Trophoblast cell (in vitro differentiated cells and primary cell): ENCODE results near the gene ACY1.

Experiments used
- DNase-seq, 2 donors: peaks; one replicate each; pipeline ENCODE4 v3.0.0-alpha.2; 2016
- H2AFZ ChIP-seq: 2 replicates; pipeline ENCODE4 v1.6.1; 2013; ENCODE audit warnings: low read length, moderate library complexity, mild to moderate bottlenecking; ENCODE audit not compliant: insufficient read depth, poor library complexity
- H2AK5ac ChIP-seq: 2 replicates; pipeline ENCODE4 v1.6.1; 2013; ENCODE audit warnings: mild to moderate bottlenecking, low read length
- H2BK120ac ChIP-seq: 2 replicates; pipeline ENCODE4 v1.6.1; 2013; ENCODE audit warnings: low read length, mild to moderate bottlenecking, moderate library complexity; ENCODE audit not compliant: insufficient read depth, poor library complexity
- H2BK12ac ChIP-seq: 2 replicates; pipeline ENCODE4 v1.6.1; 2013; ENCODE audit warnings: mild to moderate bottlenecking, low read length, moderate library complexity
- H2BK5ac ChIP-seq: 2 replicates; pipeline ENCODE4 v1.6.1; 2013; ENCODE audit warnings: low read length, low read depth, moderate library complexity, mild to moderate bottlenecking; ENCODE audit not compliant: poor library complexity
- H3K14ac ChIP-seq: 2 replicates; pipeline ENCODE4 v1.6.1; 2013; ENCODE audit warnings: mild to moderate bottlenecking, low read length
- H3K18ac ChIP-seq: 2 replicates; pipeline ENCODE4 v1.6.1; 2013; ENCODE audit warnings: mild to moderate bottlenecking, low read length
- H3K23ac ChIP-seq: 2 replicates; pipeline ENCODE4 v1.6.1; 2013; ENCODE audit warnings: low read length
- H3K27ac ChIP-seq: 2 replicates; pipeline ENCODE4 v1.5.1; 2013; ENCODE audit warnings: low read depth, mild to moderate bottlenecking, inconsistent platforms, low read length, moderate library complexity
- H3K27me3 ChIP-seq: 2 replicates; pipeline ENCODE4 v1.6.1; 2013; ENCODE audit warnings: inconsistent platforms, mild to moderate bottlenecking, low read length, moderate library complexity; ENCODE audit not compliant: insufficient read depth
- H3K36me3 ChIP-seq, 2 experiments: 1 replicate in 1 of 2; 2 replicates in 1 of 2; pipeline ENCODE4 v1.6.1; 2013; ENCODE audit warnings: low read length in 2 of 2, mild to moderate bottlenecking in 2 of 2, moderate library complexity in 1 of 2; ENCODE audit not compliant: insufficient read depth in 2 of 2, control insufficient read depth in 1 of 2
- H3K4ac ChIP-seq: 2 replicates; pipeline ENCODE4 v1.6.1; 2013; ENCODE audit warnings: low read depth, mild to moderate bottlenecking, low read length, moderate library complexity
- H3K4me1 ChIP-seq, 2 experiments: 1 replicate in 1 of 2; 2 replicates in 1 of 2; pipeline ENCODE4 v1.6.1; 2013; ENCODE audit warnings: low read length in 2 of 2, mild to moderate bottlenecking in 2 of 2, moderate library complexity in 1 of 2; ENCODE audit not compliant: insufficient read depth in 2 of 2, control insufficient read depth in 1 of 2
- H3K4me2 ChIP-seq: 2 replicates; pipeline ENCODE4 v1.6.1; 2013; ENCODE audit warnings: inconsistent platforms, mild to moderate bottlenecking, low read length, moderate library complexity
- H3K4me3 ChIP-seq: 2 replicates; pipeline ENCODE4 v1.5.1; 2013; ENCODE audit warnings: mild to moderate bottlenecking, low read depth, low read length, inconsistent platforms
- H3K79me1 ChIP-seq: one replicate; pipeline ENCODE4 v1.6.1; 2013; ENCODE audit warnings: low read length
- H3K79me2 ChIP-seq: 2 replicates; pipeline ENCODE4 v1.6.1; 2013; ENCODE audit warnings: low read length, mild to moderate bottlenecking; ENCODE audit not compliant: control insufficient read depth, insufficient read depth, poor library complexity
- H3K9ac ChIP-seq: 2 replicates; pipeline ENCODE4 v1.6.1; 2013; ENCODE audit warnings: mild to moderate bottlenecking, low read length
- H3K9me3 ChIP-seq: 2 replicates; pipeline ENCODE4 v1.6.1; 2013; ENCODE audit warnings: low read depth, mild to moderate bottlenecking, control low read depth, inconsistent platforms, low read length; ENCODE audit not compliant: insufficient read depth
- H4K12ac ChIP-seq: 2 replicates; pipeline ENCODE4 v1.6.1; 2013; ENCODE audit warnings: low read depth, mild to moderate bottlenecking, low read length, moderate library complexity
- H4K8ac ChIP-seq: 2 replicates; pipeline ENCODE4 v1.6.1; 2013; ENCODE audit warnings: low read depth, mild to moderate bottlenecking, low read length, moderate library complexity
- H4K91ac ChIP-seq: one replicate; pipeline ENCODE4 v1.6.1; 2013; ENCODE audit warnings: low read depth, mild to moderate bottlenecking, low read length, moderate library complexity
- WGBS: extraction: QIAGEN DNeasy Blood & Tissue Kit; methylation state at CpG from one replicate; pipeline ENCODE4 v1.1.7; 2013; ENCODE audit warnings: missing lambda C conversion rate; ENCODE audit not compliant: insufficient read length, insufficient coverage; ENCODE audit errors: extremely low coverage; 5-methylcytosine and 5-hydroxymethylcytosine counted together

ACY1 gene

DNA sequence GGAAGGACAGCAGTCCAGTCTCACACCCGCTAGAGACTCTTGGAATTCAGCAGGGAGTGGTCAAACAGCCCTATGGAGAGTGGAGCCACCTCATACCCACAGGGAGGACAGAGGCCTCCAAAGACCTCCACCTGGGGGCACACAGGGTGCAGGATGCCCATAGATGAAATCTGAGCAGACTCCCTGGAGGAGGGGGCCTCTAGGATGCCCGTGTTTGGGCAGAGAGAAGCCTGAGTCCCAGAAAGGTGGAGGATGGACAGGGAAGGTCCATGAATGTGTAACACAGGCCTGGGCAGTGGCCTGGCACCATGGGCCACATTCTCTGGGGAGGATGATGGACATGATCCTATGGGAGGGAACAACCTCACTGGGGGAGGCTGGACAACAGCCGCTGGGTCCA is 51.3 kb downstream of the ACY1 start:
- H3K4me1 ChIP-seq: peaks cover 4 to 6% of the 10 kb centered on the region in 2 experiments
- H3K9me3 ChIP-seq: peaks cover 2% of the 10 kb centered on the region
- H3K79me1 ChIP-seq: no peaks in the 10 kb centered on the region
- H3K27me3 ChIP-seq: no peaks in the 10 kb centered on the region
- no peak overlapping the region for H3K14ac ChIP-seq
- no peaks in the 10 kb centered on the region for H3K79me2 ChIP-seq
- no peak overlapping the region for H4K91ac ChIP-seq
- no peak overlapping the region for H2AK5ac ChIP-seq
- WGBS: no CpG with 5 or more reads among the region's 3 CpGs
- no peak overlapping the region for H3K4ac ChIP-seq
- H3K27ac ChIP-seq: no peak overlapping the region
- no peak overlapping the region for H3K4me3 ChIP-seq
- H4K12ac ChIP-seq: no peak overlapping the region
- no peak overlapping the region for H3K4me2 ChIP-seq
- H2BK5ac ChIP-seq: no peak overlapping the region
- H3K18ac ChIP-seq: no peak overlapping the region
- H2AFZ ChIP-seq: no peak overlapping the region
- no peaks in the 10 kb centered on the region for H3K36me3 ChIP-seq
- no peak overlapping the region for H2BK12ac ChIP-seq
- H4K8ac ChIP-seq: no peak overlapping the region
- no peak overlapping the region for H3K23ac ChIP-seq
- H2BK120ac ChIP-seq: no peak overlapping the region
- no peak for DNase-seq
- H3K9ac ChIP-seq: no peak overlapping the region

DNA sequence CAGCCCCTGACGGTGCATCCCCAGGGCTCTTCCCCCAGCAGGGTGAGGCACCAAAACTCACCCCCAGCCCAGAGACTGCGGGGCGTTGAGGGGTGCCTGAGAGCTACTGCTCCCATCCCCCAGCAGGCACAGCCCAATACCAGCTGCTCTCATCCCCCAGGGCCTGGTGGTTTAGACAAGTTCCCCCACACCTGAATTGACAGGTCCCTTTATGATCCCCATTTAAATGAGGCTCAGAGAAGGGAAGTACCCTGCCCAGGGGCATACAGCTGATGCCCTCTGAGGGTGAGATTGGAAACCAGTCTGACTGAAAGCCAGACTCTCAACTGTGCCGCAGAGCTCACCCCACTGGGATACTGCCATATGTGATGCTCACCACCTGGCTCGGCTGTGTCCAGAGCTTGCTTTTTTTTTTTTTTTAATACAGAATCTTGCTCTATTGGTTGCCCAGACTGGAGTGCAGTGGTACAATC is 52.9 kb downstream of the ACY1 start:
- Histone ChIP-seq H3K23ac (no peak overlapping the region), H2AFZ (no peak overlapping the region), H3K14ac (no peak overlapping the region), H3K9ac (no peak overlapping the region), H3K18ac (no peak overlapping the region), H4K91ac (no peak overlapping the region), H3K79me1 (no peaks in the 10 kb centered on the region), H4K8ac (no peak overlapping the region), H2BK12ac (no peak overlapping the region), H3K27ac (no peak overlapping the region), H2BK120ac (no peak overlapping the region), H3K36me3 (no peaks in the 10 kb centered on the region), H3K4ac (no peak overlapping the region), H3K27me3 (no peaks in the 10 kb centered on the region), H3K4me3 (no peak overlapping the region), H2AK5ac (no peak overlapping the region), H3K9me3 (peaks cover 2% of the 10 kb centered on the region), H3K4me2 (no peak overlapping the region), H3K79me2 (no peaks in the 10 kb centered on the region), H4K12ac (no peak overlapping the region), H3K4me1 (peaks cover 2 to 3% of the 10 kb centered on the region in 2 experiments), H2BK5ac (no peak overlapping the region)
- DNase-seq: no peak
- WGBS: no CpG with 5 or more reads among the region's 5 CpGs

GRCh38 chr3:52036829-52037228 is 53.5 kb downstream of the ACY1 start:
- H3K79me1 ChIP-seq: no peaks in the 10 kb centered on the region
- H3K18ac ChIP-seq: no peak overlapping the region
- WGBS: no CpG with 5 or more reads among the region's 5 CpGs
- H3K14ac ChIP-seq: no peak overlapping the region
- H3K4me3 ChIP-seq: no peak overlapping the region
- H4K91ac ChIP-seq: no peak overlapping the region
- no peak overlapping the region for H3K4ac ChIP-seq
- DNase-seq: no peak
- no peak overlapping the region for H3K4me2 ChIP-seq
- H2BK120ac ChIP-seq: no peak overlapping the region
- no peak overlapping the region for H4K12ac ChIP-seq
- no peak overlapping the region for H2AK5ac ChIP-seq
- peaks cover 2 to 3% of the 10 kb centered on the region in 2 experiments for H3K4me1 ChIP-seq
- no peak overlapping the region for H3K9ac ChIP-seq
- no peak overlapping the region for H2BK5ac ChIP-seq
- H2AFZ ChIP-seq: no peak overlapping the region
- no peak overlapping the region for H3K23ac ChIP-seq
- H3K79me2 ChIP-seq: no peaks in the 10 kb centered on the region
- no peaks in the 10 kb centered on the region for H3K36me3 ChIP-seq
- no peaks in the 10 kb centered on the region for H3K27me3 ChIP-seq
- no peak overlapping the region for H4K8ac ChIP-seq
- peaks cover 2% of the 10 kb centered on the region for H3K9me3 ChIP-seq
- H2BK12ac ChIP-seq: no peak overlapping the region
- no peak overlapping the region for H3K27ac ChIP-seq

DNA sequence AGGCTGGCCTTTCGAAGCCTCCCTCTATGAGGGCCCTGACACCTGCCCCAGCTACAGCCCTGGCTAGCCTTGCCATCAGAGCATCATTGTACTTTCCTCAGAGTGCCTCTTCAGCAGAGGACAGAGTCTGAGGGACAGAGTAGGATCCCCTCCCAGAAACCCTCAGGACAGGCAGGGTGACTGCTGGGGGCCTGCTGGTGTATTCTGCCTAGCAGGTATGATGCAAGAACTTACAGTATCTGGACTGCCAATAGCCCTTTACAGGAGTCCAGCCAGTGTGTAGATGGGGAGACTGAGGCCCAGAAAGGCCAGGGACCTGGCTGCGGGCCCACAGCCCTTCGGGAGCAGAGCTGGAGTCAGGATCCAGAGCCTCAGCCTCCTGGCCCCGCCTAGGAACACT is 54.0 kb downstream of the ACY1 start:
- Histone ChIP-seq H3K27ac (no peak overlapping the region), H4K8ac (no peak overlapping the region), H3K4me3 (no peak overlapping the region), H3K27me3 (no peaks in the 10 kb centered on the region), H3K18ac (no peak overlapping the region), H4K91ac (no peak overlapping the region), H3K4me1 (peaks cover 2 to 3% of the 10 kb centered on the region in 2 experiments), H2AK5ac (no peak overlapping the region), H3K9me3 (peaks cover 2% of the 10 kb centered on the region), H3K9ac (no peak overlapping the region), H3K23ac (no peak overlapping the region), H3K79me2 (no peaks in the 10 kb centered on the region), H3K79me1 (no peaks in the 10 kb centered on the region), H2BK120ac (no peak overlapping the region), H3K36me3 (no peaks in the 10 kb centered on the region), H3K14ac (no peak overlapping the region), H2BK5ac (no peak overlapping the region), H3K4me2 (no peak overlapping the region), H4K12ac (no peak overlapping the region), H2BK12ac (no peak overlapping the region), H2AFZ (no peak overlapping the region), H3K4ac (no peak overlapping the region)
- no peak for DNase-seq
- WGBS: no CpG with 5 or more reads among the region's 4 CpGs
